Measurements from ENCODE around the gene GABARAPL1.
"Not testable (repeated sequence)": the region's sequence is repeated elsewhere in the genome, so short reads cannot be mapped to it uniquely, and the experiment has no call there.

GABARAPL1 gene

GRCh38 chr12:10212739-10213131, at the start of gene GABARAPL1:
GABARAPL1 (plus strand) TSS chr12:10212877; CDS start chr12:10213130, 253 bp downstream.
- peak; percentile 79 for DNase-seq (ENCODE audit: low read depth)

- no peak for DNase-seq (ENCODE audit: low read depth)
These were observed 49.6 kb upstream of the GABARAPL1 start for GRCh38 chr12:10163084-10163483.

GRCh38 chr12:10165421-10165820, 47.3 kb upstream of the GABARAPL1 start:
- no peak for DNase-seq (ENCODE audit: low read depth)

- no peak for DNase-seq (ENCODE audit: low read depth)
These were observed 45.1 kb upstream of the GABARAPL1 start for GRCh38 chr12:10167599-10167998.

GRCh38 chr12:10169104-10169503, 43.6 kb upstream of the GABARAPL1 start:
- peak; percentile 37 for DNase-seq (ENCODE audit: low read depth)

GRCh38 chr12:10170216-10170615, 42.5 kb upstream of the GABARAPL1 start:
- DNase-seq (ENCODE audit: low read depth), result peak; percentile 56

- no peak for DNase-seq (ENCODE audit: low read depth)
These were observed 40.5 kb upstream of the GABARAPL1 start, which contains the start of gene OLR1 for GRCh38 chr12:10171973-10172728. OLR1 (minus strand) TSS chr12:10172132; CDS start chr12:10172077, 55 bp downstream.

GRCh38 chr12:10174986-10175614, 37.6 kb upstream of the GABARAPL1 start:
- no peak for DNase-seq (ENCODE audit: low read depth)

- DNase-seq (ENCODE audit: low read depth), result no peak
These were observed 36.6 kb upstream of the GABARAPL1 start for GRCh38 chr12:10175846-10176636.

GRCh38 chr12:10178821-10179220, 33.9 kb upstream of the GABARAPL1 start, which contains the start of gene TMEM52B:
TMEM52B (plus strand) TSS chr12:10179032; CDS start chr12:10179575, 543 bp downstream.
- DNase-seq (ENCODE audit: low read depth), result no peak

GRCh38 chr12:10179776-10180181, 32.9 kb upstream of the GABARAPL1 start:
- peak; percentile 59 for DNase-seq (ENCODE audit: low read depth)

GRCh38 chr12:10182354-10183049, 30.2 kb upstream of the GABARAPL1 start:
- DNase-seq (ENCODE audit: low read depth), result peak; percentile 85

- peak; percentile 66 for DNase-seq (ENCODE audit: low read depth)
These were observed 28.3 kb upstream of the GABARAPL1 start for GRCh38 chr12:10184261-10184843.

- no peak for DNase-seq (ENCODE audit: low read depth)
These were observed 26.4 kb upstream of the GABARAPL1 start for GRCh38 chr12:10186299-10186698.

GRCh38 chr12:10186958-10187357, 25.7 kb upstream of the GABARAPL1 start:
- not testable (repeated sequence) for DNase-seq (ENCODE audit: low read depth)

- no peak for DNase-seq (ENCODE audit: low read depth)
These were observed 23.0 kb upstream of the GABARAPL1 start for GRCh38 chr12:10189653-10190052.

GRCh38 chr12:10190558-10191388, 21.9 kb upstream of the GABARAPL1 start:
- peak; percentile 77 for DNase-seq (ENCODE audit: low read depth)

GRCh38 chr12:10191865-10192264, 20.8 kb upstream of the GABARAPL1 start:
- peak; percentile 80 for DNase-seq (ENCODE audit: low read depth)

GRCh38 chr12:10194160-10194670, 18.5 kb upstream of the GABARAPL1 start:
- peak; percentile 51 for DNase-seq (ENCODE audit: low read depth)

- no peak for DNase-seq (ENCODE audit: low read depth)
These were observed 16.5 kb upstream of the GABARAPL1 start for GRCh38 chr12:10196210-10196609.

All from ELR (cell line).